ENCODE measurements around the gene OR10Z1. TPM values are rescaled to one million over a fixed set of nuclear protein-coding genes. Genes with fewer than 3 reads are reported as not detected.

OR10Z1 gene
- polyA plus RNA-seq, 2 of the 4 experiments (the other 2 are of a cell fraction) = not detected

- FAIRE-seq = no peak
- H3K4me2 ChIP-seq = no peak overlapping the region
- no peak overlapping the region for H3K4me3 ChIP-seq
- CTCF ChIA-PET = interaction anchor here (0.6 kb wide), 1 partner anchor 500 kb away, joined by 3 read pairs; no protein-coding TSS in a partner anchor
- 9% methylated on average over 1 of the region's 1 CpG for WGBS (ENCODE audit: missing lambda C conversion rate)
- H3K27ac ChIP-seq = no peak overlapping the region
- no peak for TF ChIP-seq FOXS1 (CRISPR knock-in tag; IDR thresholded peaks at IDR 0.05)
- no peak for TF ChIP-seq NPAS2 (CRISPR knock-in tag; IDR thresholded peaks at IDR 0.05; ENCODE audit: borderline replicate concordance)
- no peaks in the 10 kb centered on the region for H3K4me1 ChIP-seq
- DNase-seq (ENCODE audit: low read depth in 1 of 2, low spot score in 1 of 2) = no peak
- POLR2A ChIA-PET = no interaction called here
- no peak for ATAC-seq
- no peaks in the 10 kb centered on the region for H3K9me3 ChIP-seq
Observed at GRCh38 chr1:158572226-158572625, 32.8 kb upstream of the OR10Z1 start.

- H3K4me2 ChIP-seq = no peak overlapping the region
- ChIA-PET CTCF (no interaction called here), POLR2A (no interaction called here)
- H3K4me1 ChIP-seq = no peaks in the 10 kb centered on the region
- WGBS (ENCODE audit: missing lambda C conversion rate) = 42% methylated on average over 3 of the region's 3 CpGs
- H3K9me3 ChIP-seq = no peaks in the 10 kb centered on the region
- ATAC-seq (no peak), DNase-seq (ENCODE audit: low read depth in 1 of 2, low spot score in 1 of 2) (no peak), FAIRE-seq (no peak)
- TF ChIP-seq CTCF (IDR thresholded peaks at IDR 0.05) = no peak
- TF ChIP-seq PHF8 (IDR thresholded peaks at IDR 0.05; ENCODE audit: borderline replicate concordance, low read depth) = no peak
- no peak for TF ChIP-seq POLR2A (IDR thresholded peaks at IDR 0.05; ENCODE audit: low read length)
- TF ChIP-seq ATOH8 (CRISPR knock-in tag; IDR thresholded peaks at IDR 0.05; ENCODE audit: low read depth) = no peak
- TF ChIP-seq ELK1 (IDR thresholded peaks at IDR 0.05; ENCODE audit: low read depth, low read length) = no peak
- TF ChIP-seq ZC3H11A (IDR thresholded peaks at IDR 0.05) = no peak
- TF ChIP-seq RCOR1 (IDR thresholded peaks at IDR 0.05; ENCODE audit: low read depth, low read length) = no peak
- TF ChIP-seq HES2 (IDR thresholded peaks at IDR 0.05) = no peak
- TF ChIP-seq FOSL2 (IDR thresholded peaks at IDR 0.05) = no peak
- TF ChIP-seq FOSL2 (CRISPR knock-in tag; IDR thresholded peaks at IDR 0.05) = no peak
- no peak for TF ChIP-seq HDAC2 (IDR thresholded peaks at IDR 0.05)
- H3K4me3 ChIP-seq = no peak overlapping the region
- no peak overlapping the region for H3K27ac ChIP-seq
Observed at GRCh38 chr1:158577561-158577960, 27.5 kb upstream of the OR10Z1 start.

- TF ChIP-seq MAFK (IDR thresholded peaks at IDR 0.05; ENCODE audit: partially characterized antibody) (peak; percentile 61), HOXA7 (CRISPR knock-in tag; IDR thresholded peaks at IDR 0.05) (no peak), NFE2L2 (conservative IDR thresholded peaks at IDR 0.05; ENCODE audit: low read length) (no peak)
- CTCF ChIA-PET = no interaction called here
- Histone ChIP-seq H3K4me2 (no peak within 1 kb of the TSS), H3K9me3 (no peaks in the 10 kb centered on the region), H3K4me3 (no peak within 1 kb of the TSS), H3K27ac (no peak within 1 kb of the TSS), H3K4me1 (no peaks in the 10 kb centered on the region)
- WGBS (ENCODE audit: missing lambda C conversion rate) = 0% methylated on average over 1 of the region's 1 CpG
- no peak for FAIRE-seq
- ATAC-seq = no peak
- POLR2A ChIA-PET = no interaction called here
- no peak for DNase-seq (ENCODE audit: low read depth in 1 of 2, low spot score in 1 of 2)
Observed at GRCh38 chr1:158579733-158580132, 25.3 kb upstream of the OR10Z1 start, which contains the start of gene OR10X1. Gene OR10X1, minus strand, starts transcription at chr1:158579899. Its CDS starts 0 bp downstream, at chr1:158579899.

GRCh38 chr1:158583962-158584361 lies 21.1 kb upstream of the OR10Z1 start:
- ChIA-PET POLR2A (no interaction called here), CTCF (no interaction called here)
- 11% methylated on average over 4 of the region's 4 CpGs for WGBS (ENCODE audit: missing lambda C conversion rate)
- Histone ChIP-seq H3K4me1 (no peaks in the 10 kb centered on the region), H3K4me3 (no peak overlapping the region), H3K4me2 (no peak overlapping the region), H3K9me3 (no peaks in the 10 kb centered on the region), H3K27ac (no peak overlapping the region)
- DNase-seq (ENCODE audit: low read depth in 1 of 2, low spot score in 1 of 2) (no peak), ATAC-seq (no peak), FAIRE-seq (no peak)
- TF ChIP-seq PBX3 (IDR thresholded peaks at IDR 0.05) (no peak), TFCP2L1 (CRISPR knock-in tag; IDR thresholded peaks at IDR 0.05) (no peak), FOSL2 (IDR thresholded peaks at IDR 0.05) (no peak), FOSL2 (CRISPR knock-in tag; IDR thresholded peaks at IDR 0.05) (no peak), CBX8 (IDR thresholded peaks at IDR 0.05) (no peak), MAZ (IDR thresholded peaks at IDR 0.05; ENCODE audit: borderline replicate concordance, low read depth, low read length) (no peak), CEBPB (IDR thresholded peaks at IDR 0.05) (no peak), MAX (IDR thresholded peaks at IDR 0.05) (no peak), CTCF (IDR thresholded peaks at IDR 0.05) (no peak), FOXS1 (CRISPR knock-in tag; IDR thresholded peaks at IDR 0.05) (no peak), SREBF2 (IDR thresholded peaks at IDR 0.05) (no peak), RCOR1 (IDR thresholded peaks at IDR 0.05; ENCODE audit: low read depth, low read length) (no peak), JUN (IDR thresholded peaks at IDR 0.05) (no peak), RFX5 (IDR thresholded peaks at IDR 0.05) (no peak), ZC3H11A (IDR thresholded peaks at IDR 0.05) (no peak)
